PFSK-1 (cell line): ENCODE measurements around the gene GPN1.

Experiments used
- POLR2AphosphoS5 ChIP-seq: IDR thresholded peaks from 2 replicates; pipeline ENCODE4 v1.6.1; 2012; ENCODE audit warnings: low read depth, mild to moderate bottlenecking, control low read depth, low read length, moderate library complexity
- SIN3A ChIP-seq: IDR thresholded peaks from 2 replicates; pipeline ENCODE4 v1.6.1; 2012; ENCODE audit warnings: mild to moderate bottlenecking, low read length, moderate library complexity, borderline replicate concordance; ENCODE audit not compliant: insufficient read depth
- TF ChIP-seq, protein P1 (sequence below), 2 experiments: IDR thresholded peaks; 2 replicates each; pipeline versions ENCODE4 v1.6.1 to v1.8.0; 2011 to 2012; ENCODE audit warnings: low read depth in 2 of 2, low read length in 2 of 2, control low read depth in 1 of 2, inconsistent platforms in 1 of 2, mild to moderate bottlenecking in 1 of 2, moderate library complexity in 1 of 2; ENCODE audit not compliant: insufficient read depth in 1 of 2

DNA sequence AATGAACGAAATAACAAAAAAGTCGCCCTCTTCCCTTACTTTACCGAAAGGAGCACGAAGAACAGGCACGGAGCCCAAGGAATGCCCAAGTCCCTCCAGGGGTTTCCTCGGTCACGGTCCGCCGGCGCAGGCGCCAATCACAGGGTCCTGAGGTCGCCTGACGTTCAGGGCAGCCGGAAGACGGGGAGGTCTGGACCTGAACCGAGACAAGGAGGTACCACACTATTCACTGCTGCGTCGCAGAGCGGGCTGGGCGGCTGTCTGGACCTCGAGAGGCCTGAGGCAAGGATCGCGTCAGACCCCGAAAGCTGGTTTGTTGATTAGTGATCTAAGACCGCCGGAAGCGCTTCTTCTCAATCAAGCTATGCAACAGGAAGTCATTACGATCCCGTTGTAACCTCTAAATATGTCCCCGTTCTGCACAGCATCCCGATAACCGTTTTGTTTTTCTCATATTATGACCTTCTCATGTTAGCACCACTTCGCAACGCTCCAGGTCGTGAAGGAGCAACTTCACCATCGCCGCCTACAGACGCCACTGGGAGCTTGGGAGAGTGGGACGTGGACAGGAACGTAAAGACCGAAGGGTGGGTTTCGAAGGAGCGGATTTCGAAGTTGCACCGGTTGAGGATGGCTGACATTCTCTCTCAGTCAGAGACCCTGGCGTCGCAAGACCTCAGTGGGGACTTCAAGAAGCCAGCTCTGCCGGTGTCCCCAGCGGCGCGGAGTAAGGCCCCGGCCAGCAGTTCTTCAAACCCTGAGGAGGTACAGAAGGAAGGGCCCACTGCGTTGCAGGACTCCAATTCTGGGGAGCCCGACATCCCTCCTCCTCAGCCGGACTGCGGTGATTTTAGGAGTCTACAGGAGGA, 34.7 kb downstream of the GPN1 start, which contains the start of the genes SLC4A1AP and SUPT7L:
- TF ChIP-seq, protein P1, sequence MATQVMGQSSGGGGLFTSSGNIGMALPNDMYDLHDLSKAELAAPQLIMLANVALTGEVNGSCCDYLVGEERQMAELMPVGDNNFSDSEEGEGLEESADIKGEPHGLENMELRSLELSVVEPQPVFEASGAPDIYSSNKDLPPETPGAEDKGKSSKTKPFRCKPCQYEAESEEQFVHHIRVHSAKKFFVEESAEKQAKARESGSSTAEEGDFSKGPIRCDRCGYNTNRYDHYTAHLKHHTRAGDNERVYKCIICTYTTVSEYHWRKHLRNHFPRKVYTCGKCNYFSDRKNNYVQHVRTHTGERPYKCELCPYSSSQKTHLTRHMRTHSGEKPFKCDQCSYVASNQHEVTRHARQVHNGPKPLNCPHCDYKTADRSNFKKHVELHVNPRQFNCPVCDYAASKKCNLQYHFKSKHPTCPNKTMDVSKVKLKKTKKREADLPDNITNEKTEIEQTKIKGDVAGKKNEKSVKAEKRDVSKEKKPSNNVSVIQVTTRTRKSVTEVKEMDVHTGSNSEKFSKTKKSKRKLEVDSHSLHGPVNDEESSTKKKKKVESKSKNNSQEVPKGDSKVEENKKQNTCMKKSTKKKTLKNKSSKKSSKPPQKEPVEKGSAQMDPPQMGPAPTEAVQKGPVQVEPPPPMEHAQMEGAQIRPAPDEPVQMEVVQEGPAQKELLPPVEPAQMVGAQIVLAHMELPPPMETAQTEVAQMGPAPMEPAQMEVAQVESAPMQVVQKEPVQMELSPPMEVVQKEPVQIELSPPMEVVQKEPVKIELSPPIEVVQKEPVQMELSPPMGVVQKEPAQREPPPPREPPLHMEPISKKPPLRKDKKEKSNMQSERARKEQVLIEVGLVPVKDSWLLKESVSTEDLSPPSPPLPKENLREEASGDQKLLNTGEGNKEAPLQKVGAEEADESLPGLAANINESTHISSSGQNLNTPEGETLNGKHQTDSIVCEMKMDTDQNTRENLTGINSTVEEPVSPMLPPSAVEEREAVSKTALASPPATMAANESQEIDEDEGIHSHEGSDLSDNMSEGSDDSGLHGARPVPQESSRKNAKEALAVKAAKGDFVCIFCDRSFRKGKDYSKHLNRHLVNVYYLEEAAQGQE (IDR thresholded peaks at IDR 0.05; ENCODE audit: insufficient read depth in 1 of 2, low read depth in 2 of 2, low read length in 2 of 2): no peak
- TF ChIP-seq SIN3A: no peak; the same call in 1 of the 2 replicates
- peak; percentile 49 for TF ChIP-seq POLR2AphosphoS5
